OCI-LY3 (cell line): ENCODE measurements around the gene R3HDM2.

Experiments used
- H2AFZ ChIP-seq: fragments of 200-600, 300-600 bp; shearing (Covaris generic); 2 replicates; pipeline ENCODE4 v1.6.0; 2014; ENCODE audit warnings: antibody characterized with exemption, low read depth, low read length
- H3K27ac ChIP-seq: fragments of 200-600, 300-600 bp; sonication (generic); 2 replicates; pipeline ENCODE4 v1.5.1; 2014; ENCODE audit warnings: mild to moderate bottlenecking, low read length, moderate library complexity, mixed read lengths
- H3K27me3 ChIP-seq: fragments of 200-600, 300-600 bp; sonication (generic); 2 replicates; pipeline ENCODE4 v1.6.1; 2014; ENCODE audit warnings: low read depth, low read length, mixed read lengths
- H3K36me3 ChIP-seq: fragments of 200-600, 300-600 bp; sonication (generic); replicated peaks from 2 replicates; pipeline ENCODE3; 2014; ENCODE audit warnings: low read depth, low read length, mixed read lengths
- H3K4me1 ChIP-seq: fragments of 300-600, 200-600 bp; sonication (generic); 2 replicates; pipeline ENCODE4 v1.6.1; 2014; ENCODE audit warnings: low read length, mixed read lengths
- H3K4me2 ChIP-seq: fragments of 200-600, 300-600 bp; sonication (generic); 2 replicates; pipeline ENCODE4 v1.6.1; 2014; ENCODE audit warnings: low read length, mixed read lengths
- H3K4me3 ChIP-seq: fragments of 300-600, 200-600 bp; sonication (generic); 2 replicates; pipeline ENCODE4 v1.5.1; 2014; ENCODE audit warnings: antibody characterized with exemption, mild to moderate bottlenecking, low read length, moderate library complexity
- H3K79me2 ChIP-seq: fragments of 300-600, 200-600 bp; shearing (Covaris generic); 2 replicates; pipeline ENCODE4 v1.6.1; 2014; ENCODE audit warnings: mild to moderate bottlenecking, low read length, mixed read lengths
- H3K9ac ChIP-seq: fragments of 300-600, 200-600 bp; shearing (Covaris generic); 2 replicates; pipeline ENCODE4 v1.6.0; 2014; ENCODE audit warnings: mild to moderate bottlenecking, low read length, moderate library complexity
- H3K9me3 ChIP-seq: fragments of 200-600, 300-600 bp; shearing (Covaris generic); 2 replicates; pipeline ENCODE4 v1.6.1; 2014; ENCODE audit warnings: low read length, mixed read lengths; ENCODE audit not compliant: insufficient read depth
- H4K20me1 ChIP-seq: fragments of 200-600, 300-600 bp; sonication (generic); 2 replicates; pipeline ENCODE4 v1.6.1; 2016; ENCODE audit warnings: low read length, mixed read lengths; ENCODE audit not compliant: insufficient read depth
- EZH2phosphoT487 ChIP-seq: fragments of 200-600 bp; shearing (Covaris generic); IDR thresholded peaks from 2 replicates; pipeline ENCODE4 v1.6.1; 2018; ENCODE audit warnings: antibody characterized with exemption, mixed run types, low read depth
- TF ChIP-seq, protein P1 (sequence below): fragments of 200-600, 300-600 bp; sonication (generic); IDR thresholded peaks from 2 replicates; pipeline ENCODE4 v1.5.1; 2014; ENCODE audit warnings: antibody characterized with exemption, low read length, low read depth

The R3HDM2 gene

DNA sequence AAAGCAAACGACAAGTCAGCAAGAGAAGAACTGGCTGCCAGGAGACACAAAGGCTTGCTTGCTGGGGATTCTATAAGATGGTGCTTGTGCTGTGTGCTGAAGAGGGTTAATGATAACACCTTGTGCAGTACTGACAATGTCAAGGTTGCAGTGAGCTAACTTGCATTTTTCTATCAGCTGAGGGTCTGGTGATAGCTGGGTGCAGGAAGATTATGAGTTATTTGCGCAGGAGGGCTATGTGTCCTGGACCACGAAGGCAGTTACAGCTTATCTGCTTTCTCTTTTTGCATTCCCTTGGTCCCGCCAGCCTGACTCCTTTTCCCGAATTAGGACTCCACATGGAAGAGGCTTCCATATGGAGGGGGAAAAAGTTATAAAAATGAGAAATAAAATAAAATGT, 42.4 kb downstream of the R3HDM2 start:
- H3K36me3 ChIP-seq: no peaks in the 10 kb centered on the region

DNA sequence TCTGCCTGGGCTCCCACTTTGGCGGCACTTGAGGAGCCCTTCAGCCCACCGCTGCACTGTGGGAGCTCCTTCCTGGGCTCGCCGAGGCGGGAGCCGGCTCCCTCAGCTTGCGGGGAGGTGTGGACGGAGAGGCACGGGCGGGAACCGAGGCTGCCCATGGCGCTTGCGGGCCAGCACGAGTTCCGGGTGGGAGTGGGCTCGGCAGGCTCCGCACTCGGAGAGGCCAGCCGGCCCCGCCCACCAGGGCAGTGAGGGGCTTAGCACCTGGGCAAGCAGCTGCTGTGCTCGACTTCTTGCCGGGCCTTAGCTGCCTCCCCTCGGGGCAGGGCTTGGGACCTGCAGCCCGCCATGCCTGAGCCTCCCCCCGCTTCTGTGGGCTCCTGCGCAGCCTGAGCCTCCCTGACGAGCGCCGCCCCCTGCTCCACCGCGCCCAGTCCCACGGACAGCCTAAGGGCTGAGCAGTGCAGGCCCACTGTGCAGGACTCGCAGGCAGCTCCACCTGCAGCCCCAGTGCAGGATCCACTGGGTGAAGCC, 44.6 kb downstream of the R3HDM2 start:
- Histone ChIP-seq H3K4me3 (no peak overlapping the region), H2AFZ (no peak overlapping the region), H3K79me2 (no peaks in the 10 kb centered on the region), H3K36me3 (no peaks in the 10 kb centered on the region), H3K27ac (no peak overlapping the region), H3K4me2 (no peak overlapping the region), H3K9me3 (no peaks in the 10 kb centered on the region), H3K27me3 (no peaks in the 10 kb centered on the region), H3K9ac (no peak overlapping the region), H4K20me1 (no peaks in the 10 kb centered on the region), H3K4me1 (no peaks in the 10 kb centered on the region)
- no peak for TF ChIP-seq EZH2phosphoT487
- TF ChIP-seq, protein P1, sequence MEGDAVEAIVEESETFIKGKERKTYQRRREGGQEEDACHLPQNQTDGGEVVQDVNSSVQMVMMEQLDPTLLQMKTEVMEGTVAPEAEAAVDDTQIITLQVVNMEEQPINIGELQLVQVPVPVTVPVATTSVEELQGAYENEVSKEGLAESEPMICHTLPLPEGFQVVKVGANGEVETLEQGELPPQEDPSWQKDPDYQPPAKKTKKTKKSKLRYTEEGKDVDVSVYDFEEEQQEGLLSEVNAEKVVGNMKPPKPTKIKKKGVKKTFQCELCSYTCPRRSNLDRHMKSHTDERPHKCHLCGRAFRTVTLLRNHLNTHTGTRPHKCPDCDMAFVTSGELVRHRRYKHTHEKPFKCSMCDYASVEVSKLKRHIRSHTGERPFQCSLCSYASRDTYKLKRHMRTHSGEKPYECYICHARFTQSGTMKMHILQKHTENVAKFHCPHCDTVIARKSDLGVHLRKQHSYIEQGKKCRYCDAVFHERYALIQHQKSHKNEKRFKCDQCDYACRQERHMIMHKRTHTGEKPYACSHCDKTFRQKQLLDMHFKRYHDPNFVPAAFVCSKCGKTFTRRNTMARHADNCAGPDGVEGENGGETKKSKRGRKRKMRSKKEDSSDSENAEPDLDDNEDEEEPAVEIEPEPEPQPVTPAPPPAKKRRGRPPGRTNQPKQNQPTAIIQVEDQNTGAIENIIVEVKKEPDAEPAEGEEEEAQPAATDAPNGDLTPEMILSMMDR: no peak

More for the DNA sequence above, 42.4 kb downstream of the R3HDM2 start:
- H2AFZ ChIP-seq: no peak overlapping the region
- no peaks in the 10 kb centered on the region for H3K27me3 ChIP-seq
- H3K4me2 ChIP-seq: no peak overlapping the region
- TF ChIP-seq EZH2phosphoT487: no peak
- TF ChIP-seq, protein P1: no peak
- H3K4me1 ChIP-seq: no peaks in the 10 kb centered on the region
- H3K9me3 ChIP-seq: no peaks in the 10 kb centered on the region
- no peak overlapping the region for H3K4me3 ChIP-seq
- no peak overlapping the region for H3K27ac ChIP-seq
- no peaks in the 10 kb centered on the region for H3K79me2 ChIP-seq
- H3K9ac ChIP-seq: no peak overlapping the region
- no peaks in the 10 kb centered on the region for H4K20me1 ChIP-seq

- H3K4me3 ChIP-seq: no peak overlapping the region
- no peak overlapping the region for H3K27ac ChIP-seq
- H3K79me2 ChIP-seq: no peaks in the 10 kb centered on the region
- H3K9ac ChIP-seq: no peak overlapping the region
- H2AFZ ChIP-seq: no peak overlapping the region
- H3K4me2 ChIP-seq: no peak overlapping the region
- TF ChIP-seq EZH2phosphoT487: no peak
- TF ChIP-seq, protein P1: no peak
- H3K36me3 ChIP-seq: no peaks in the 10 kb centered on the region
- no peaks in the 10 kb centered on the region for H3K4me1 ChIP-seq
- H4K20me1 ChIP-seq: no peaks in the 10 kb centered on the region
- no peaks in the 10 kb centered on the region for H3K9me3 ChIP-seq
- no peaks in the 10 kb centered on the region for H3K27me3 ChIP-seq
These were observed 45.3 kb downstream of the R3HDM2 start for GRCh38 chr12:57385586-57385985.

- TF ChIP-seq, protein P1: no peak
- TF ChIP-seq EZH2phosphoT487: no peak
These were observed 46.4 kb downstream of the R3HDM2 start for GRCh38 chr12:57384478-57384877.

More at GRCh38 chr12:57384478-57384877, 46.4 kb downstream of the R3HDM2 start:
- Histone ChIP-seq H3K36me3 (no peaks in the 10 kb centered on the region), H3K4me2 (no peak overlapping the region), H3K4me1 (no peaks in the 10 kb centered on the region), H3K79me2 (no peaks in the 10 kb centered on the region), H3K27ac (no peak overlapping the region), H3K9ac (no peak overlapping the region), H2AFZ (no peak overlapping the region), H3K4me3 (no peak overlapping the region), H3K9me3 (no peaks in the 10 kb centered on the region), H4K20me1 (no peaks in the 10 kb centered on the region), H3K27me3 (no peaks in the 10 kb centered on the region)
